ENCODE data around the gene MYO1D.
"Not testable (repeated sequence)": the region's sequence is repeated elsewhere in the genome, so short reads cannot be mapped to it uniquely, and the experiment has no call there.

MYO1D gene

DNA sequence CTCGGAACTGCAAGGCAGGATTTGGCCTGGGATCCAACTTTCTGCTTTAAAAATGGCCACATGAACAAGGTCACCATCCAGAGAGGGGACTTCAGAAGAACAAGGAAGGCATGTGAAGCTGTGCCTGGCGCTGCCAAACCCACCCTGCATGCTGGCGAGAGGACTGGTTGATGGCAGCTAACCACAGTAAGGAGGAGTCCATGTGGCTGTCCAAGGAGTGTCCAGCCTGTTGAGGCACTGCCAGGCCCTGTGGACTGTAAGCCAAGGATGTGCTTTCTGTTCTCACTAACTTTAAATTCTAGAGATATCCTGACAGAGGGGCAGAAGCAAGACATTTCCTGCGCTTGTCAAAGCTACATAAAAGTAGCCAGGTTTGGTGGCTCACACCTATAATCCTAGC lies 349.8 kb downstream of the MYO1D start:
- no peak overlapping the region for H3K4ac ChIP-seq (ENCODE audit: low read length)
- no peak overlapping the region for H3K4me3 ChIP-seq (ENCODE audit: low read length in 2 of 2)
- H3K79me1 ChIP-seq (ENCODE audit: low read depth, low read length): no peaks in the 10 kb centered on the region
- no peak overlapping the region for H2BK120ac ChIP-seq (ENCODE audit: low read depth, low read length)
- no peak overlapping the region for H2BK15ac ChIP-seq (ENCODE audit: low read length)
- no peak overlapping the region for H3K23ac ChIP-seq (ENCODE audit: low read depth, low read length, poor library complexity)
- H3K4me1 ChIP-seq (ENCODE audit: control insufficient read depth in 2 of 2, insufficient read depth in 1 of 2, low read depth in 1 of 2, low read length in 2 of 2): peaks cover 4 to 7% of the 10 kb centered on the region in 2 donors
- WGBS, 2 donors (ENCODE audit: extremely low coverage in 2 of 2, insufficient read length in 2 of 2, insufficient replicate concordance in 1 of 2): no CpG with 5 or more reads among the region's 4 CpGs
- H3K9me3 ChIP-seq (replicated peaks in 1 of 2; ENCODE audit: control insufficient read depth in 2 of 2, insufficient read depth in 1 of 2, low read depth in 1 of 2, low read length in 2 of 2): peaks cover 0 to 2% of the 10 kb centered on the region in 2 donors
- no peak overlapping the region for H3K9ac ChIP-seq (ENCODE audit: low read depth, low read length, poor library complexity)
- H3K27me3 ChIP-seq (ENCODE audit: control insufficient read depth in 3 of 3, insufficient read depth in 3 of 3, low read depth in 1 of 3, low read length in 3 of 3): no peaks in the 10 kb centered on the region
- no peak overlapping the region for H2AFZ ChIP-seq (ENCODE audit: low read length)
- no peak overlapping the region for H3K27ac ChIP-seq (replicated peaks; ENCODE audit: low read length)
- H4K91ac ChIP-seq (ENCODE audit: low read depth, low read length, poor library complexity): no peak overlapping the region
- H3K14ac ChIP-seq (ENCODE audit: low read length): peak overlapping the region; percentile 47
- peak overlapping the region; percentile 25 for H2AK5ac ChIP-seq (ENCODE audit: low read depth, low read length)
- no peak for DNase-seq (ENCODE audit: low spot score)
- H2BK12ac ChIP-seq (ENCODE audit: low read length): peak overlapping the region; percentile 86
- no peaks in the 10 kb centered on the region for H3K36me3 ChIP-seq (replicated peaks in 1 of 2; ENCODE audit: control insufficient read depth in 2 of 2, insufficient read depth in 2 of 2, low read length in 2 of 2)
- H4K8ac ChIP-seq (ENCODE audit: low read depth, low read length): no peak overlapping the region
- H2BK5ac ChIP-seq (ENCODE audit: low read length): no peak overlapping the region
- H3K4me2 ChIP-seq (ENCODE audit: insufficient read depth, low read length, poor library complexity, severe bottlenecking): no peak overlapping the region
- H3K18ac ChIP-seq (ENCODE audit: low read length): peak overlapping the region; percentile 72

DNA sequence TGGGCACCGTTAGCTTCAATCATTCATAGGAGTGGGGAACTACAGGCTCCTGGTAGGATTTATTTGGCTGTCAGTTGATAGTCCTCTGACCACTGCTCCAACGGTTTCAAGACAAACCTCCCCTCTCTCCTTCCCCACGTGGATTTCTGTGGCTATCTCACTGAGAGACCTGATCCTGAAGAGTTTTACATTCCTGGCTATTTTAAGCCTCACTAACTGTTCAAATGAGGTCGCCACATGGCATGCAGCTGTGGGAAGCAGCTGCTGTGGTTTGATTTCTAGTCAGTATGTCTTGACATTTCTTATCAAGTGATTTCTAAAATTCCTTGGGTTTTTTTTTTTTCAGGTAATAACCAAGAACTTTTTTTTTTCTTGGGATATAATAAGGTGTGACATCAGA lies 351.8 kb downstream of the MYO1D start:
- Histone ChIP-seq H3K36me3 (replicated peaks in 1 of 2; ENCODE audit: control insufficient read depth in 2 of 2, insufficient read depth in 2 of 2, low read length in 2 of 2) (no peaks in the 10 kb centered on the region), H3K9me3 (replicated peaks in 1 of 2; ENCODE audit: control insufficient read depth in 2 of 2, insufficient read depth in 1 of 2, low read depth in 1 of 2, low read length in 2 of 2) (peaks cover 0 to 2% of the 10 kb centered on the region in 2 donors), H3K4me3 (ENCODE audit: low read length in 2 of 2) (no peak overlapping the region), H2AFZ (ENCODE audit: low read length) (no peak overlapping the region), H2BK120ac (ENCODE audit: low read depth, low read length) (no peak overlapping the region), H3K9ac (ENCODE audit: low read depth, low read length, poor library complexity) (no peak overlapping the region), H2BK15ac (ENCODE audit: low read length) (no peak overlapping the region), H3K27me3 (ENCODE audit: control insufficient read depth in 3 of 3, insufficient read depth in 3 of 3, low read depth in 1 of 3, low read length in 3 of 3) (no peaks in the 10 kb centered on the region), H3K14ac (ENCODE audit: low read length) (no peak overlapping the region), H2BK5ac (ENCODE audit: low read length) (no peak overlapping the region), H2AK5ac (ENCODE audit: low read depth, low read length) (no peak overlapping the region), H3K27ac (replicated peaks; ENCODE audit: low read length) (no peak overlapping the region), H3K4ac (ENCODE audit: low read length) (no peak overlapping the region), H4K91ac (ENCODE audit: low read depth, low read length, poor library complexity) (no peak overlapping the region), H2BK12ac (ENCODE audit: low read length) (no peak overlapping the region), H3K18ac (ENCODE audit: low read length) (no peak overlapping the region), H4K8ac (ENCODE audit: low read depth, low read length) (no peak overlapping the region), H3K79me1 (ENCODE audit: low read depth, low read length) (no peaks in the 10 kb centered on the region), H3K23ac (ENCODE audit: low read depth, low read length, poor library complexity) (no peak overlapping the region), H3K4me2 (ENCODE audit: insufficient read depth, low read length, poor library complexity, severe bottlenecking) (no peak overlapping the region), H3K4me1 (ENCODE audit: control insufficient read depth in 2 of 2, insufficient read depth in 1 of 2, low read depth in 1 of 2, low read length in 2 of 2) (peaks cover 15 to 21% of the 10 kb centered on the region in 2 donors)
- DNase-seq (ENCODE audit: low spot score): no peak
- no CpG with 5 or more reads among the region's 4 CpGs for WGBS, 2 donors (ENCODE audit: extremely low coverage in 2 of 2, insufficient read length in 2 of 2, insufficient replicate concordance in 1 of 2)

DNA sequence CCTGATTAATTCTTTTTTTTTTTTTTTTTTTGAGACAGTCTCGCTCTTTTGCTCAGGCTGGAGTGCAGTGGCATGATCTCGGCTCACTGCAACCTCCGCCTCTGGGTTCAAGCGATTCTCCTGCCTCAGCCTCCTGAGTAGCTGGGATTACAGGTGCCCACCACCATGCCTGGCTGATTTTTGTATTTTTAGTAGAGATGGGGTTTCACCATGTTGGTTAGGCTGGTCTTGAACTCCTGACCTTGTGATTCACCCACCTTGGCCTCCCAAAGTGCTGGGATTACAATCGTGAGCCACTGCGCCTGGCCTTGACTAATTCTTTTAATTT lies 352.4 kb downstream of the MYO1D start:
- not testable (repeated sequence) for H3K14ac ChIP-seq (ENCODE audit: low read length); H3K9ac ChIP-seq (ENCODE audit: low read depth, low read length, poor library complexity); DNase-seq (ENCODE audit: low spot score); H4K91ac ChIP-seq (ENCODE audit: low read depth, low read length, poor library complexity); H3K36me3 ChIP-seq (replicated peaks in 1 of 2; ENCODE audit: control insufficient read depth in 2 of 2, insufficient read depth in 2 of 2, low read length in 2 of 2); H3K18ac ChIP-seq (ENCODE audit: low read length); H2AK5ac ChIP-seq (ENCODE audit: low read depth, low read length); H3K4ac ChIP-seq (ENCODE audit: low read length); H3K4me2 ChIP-seq (ENCODE audit: insufficient read depth, low read length, poor library complexity, severe bottlenecking); H3K27ac ChIP-seq (replicated peaks; ENCODE audit: low read length); H3K4me3 ChIP-seq (ENCODE audit: low read length in 2 of 2); H2BK5ac ChIP-seq (ENCODE audit: low read length); H3K79me1 ChIP-seq (ENCODE audit: low read depth, low read length); H2BK12ac ChIP-seq (ENCODE audit: low read length); H3K23ac ChIP-seq (ENCODE audit: low read depth, low read length, poor library complexity); H3K27me3 ChIP-seq (ENCODE audit: control insufficient read depth in 3 of 3, insufficient read depth in 3 of 3, low read depth in 1 of 3, low read length in 3 of 3); H3K9me3 ChIP-seq (replicated peaks in 1 of 2; ENCODE audit: control insufficient read depth in 2 of 2, insufficient read depth in 1 of 2, low read depth in 1 of 2, low read length in 2 of 2); H2BK120ac ChIP-seq (ENCODE audit: low read depth, low read length); H2AFZ ChIP-seq (ENCODE audit: low read length); H4K8ac ChIP-seq (ENCODE audit: low read depth, low read length); H2BK15ac ChIP-seq (ENCODE audit: low read length)
- peaks cover 19 to 24% of the 10 kb centered on the region in 2 donors for H3K4me1 ChIP-seq (ENCODE audit: control insufficient read depth in 2 of 2, insufficient read depth in 1 of 2, low read depth in 1 of 2, low read length in 2 of 2)
- no CpG with 5 or more reads among the region's 6 CpGs for WGBS, 2 donors (ENCODE audit: extremely low coverage in 2 of 2, insufficient read length in 2 of 2, insufficient replicate concordance in 1 of 2)

DNA sequence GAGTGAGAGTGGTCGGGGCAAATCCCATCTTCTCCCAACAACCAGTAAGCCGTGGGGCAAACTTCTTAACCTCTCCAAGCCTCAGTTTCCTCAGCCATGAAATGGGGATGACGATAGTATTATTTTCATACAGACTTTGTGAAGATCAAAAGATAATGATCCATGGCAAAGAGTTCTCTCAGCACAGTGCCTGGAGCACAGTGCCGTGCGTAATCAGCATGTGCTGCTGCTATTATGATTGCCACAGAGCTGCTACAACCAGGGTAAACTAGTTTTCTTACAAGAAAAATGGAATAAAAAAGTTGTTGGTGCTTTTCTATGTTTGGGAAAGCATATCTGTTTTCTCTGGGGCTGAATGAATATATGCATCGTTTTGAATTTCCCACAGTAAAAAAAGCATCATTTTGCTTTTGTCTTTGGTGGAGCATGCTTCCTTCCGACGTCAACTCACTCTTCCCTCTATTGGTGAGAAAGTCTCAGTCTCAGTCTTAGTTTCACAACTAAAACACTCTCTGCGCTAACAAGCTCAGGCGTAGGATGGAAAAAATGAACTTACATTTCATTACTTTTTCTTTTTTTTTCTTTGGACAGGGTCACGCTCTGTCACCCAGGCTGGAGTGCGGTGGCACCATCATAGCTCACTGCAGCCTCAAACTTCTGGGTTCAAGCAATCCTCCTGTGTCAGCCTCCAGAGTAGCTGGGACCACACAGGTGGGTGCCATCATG lies 352.9 kb downstream of the MYO1D start:
- H3K23ac ChIP-seq (ENCODE audit: low read depth, low read length, poor library complexity): no peak overlapping the region
- H2BK5ac ChIP-seq (ENCODE audit: low read length): no peak overlapping the region
- no peak overlapping the region for H2AK5ac ChIP-seq (ENCODE audit: low read depth, low read length)
- DNase-seq (ENCODE audit: low spot score): no peak
- no peak overlapping the region for H3K9ac ChIP-seq (ENCODE audit: low read depth, low read length, poor library complexity)
- H3K4me1 ChIP-seq (ENCODE audit: control insufficient read depth in 2 of 2, insufficient read depth in 1 of 2, low read depth in 1 of 2, low read length in 2 of 2): peaks cover 19 to 25% of the 10 kb centered on the region in 2 donors
- no peak overlapping the region for H4K8ac ChIP-seq (ENCODE audit: low read depth, low read length)
- no peak overlapping the region for H3K4me3 ChIP-seq (ENCODE audit: low read length in 2 of 2)
- H3K14ac ChIP-seq (ENCODE audit: low read length): no peak overlapping the region
- H3K9me3 ChIP-seq (replicated peaks in 1 of 2; ENCODE audit: control insufficient read depth in 2 of 2, insufficient read depth in 1 of 2, low read depth in 1 of 2, low read length in 2 of 2): peaks cover 0 to 2% of the 10 kb centered on the region in 2 donors
- no peaks in the 10 kb centered on the region for H3K27me3 ChIP-seq (ENCODE audit: control insufficient read depth in 3 of 3, insufficient read depth in 3 of 3, low read depth in 1 of 3, low read length in 3 of 3)
- no peaks in the 10 kb centered on the region for H3K36me3 ChIP-seq (replicated peaks in 1 of 2; ENCODE audit: control insufficient read depth in 2 of 2, insufficient read depth in 2 of 2, low read length in 2 of 2)
- no peak overlapping the region for H3K18ac ChIP-seq (ENCODE audit: low read length)
- no peak overlapping the region for H3K27ac ChIP-seq (replicated peaks; ENCODE audit: low read length)
- H3K4ac ChIP-seq (ENCODE audit: low read length): no peak overlapping the region
- no peaks in the 10 kb centered on the region for H3K79me1 ChIP-seq (ENCODE audit: low read depth, low read length)
- H4K91ac ChIP-seq (ENCODE audit: low read depth, low read length, poor library complexity): no peak overlapping the region
- H2BK120ac ChIP-seq (ENCODE audit: low read depth, low read length): no peak overlapping the region
- no peak overlapping the region for H2BK12ac ChIP-seq (ENCODE audit: low read length)
- no peak overlapping the region for H2AFZ ChIP-seq (ENCODE audit: low read length)
- no peak overlapping the region for H3K4me2 ChIP-seq (ENCODE audit: insufficient read depth, low read length, poor library complexity, severe bottlenecking)
- H2BK15ac ChIP-seq (ENCODE audit: low read length): no peak overlapping the region
- no CpG with 5 or more reads among the region's 12 CpGs for WGBS, 2 donors (ENCODE audit: extremely low coverage in 2 of 2, insufficient read length in 2 of 2, insufficient replicate concordance in 1 of 2)
